PC-9 (cell line): ENCODE data around the gene SPAG9. TPM values are rescaled to one million over a fixed set of nuclear protein-coding genes. Genes with fewer than 3 reads are reported as not detected.

Experiments
- BruUV-seq: library from RNA; stranded (reverse); fragments of 400-500 nt; replicated peaks from 2 replicates; lab custom pipeline; 2021; lab: Mats Ljungman, UMichigan
- CTCF ChIA-PET: fragments of 300-600 bp; sonication (Branson Sonifier 250); formaldehyde crosslinking; loops from one replicate; lab custom pipeline; 2022; ENCODE audit warnings: antibody characterized with exemption; lab: Charles Lee
- POLR2A ChIA-PET: fragments of 300-600 bp; sonication (Branson Sonifier 250); formaldehyde crosslinking; loops from one replicate; lab custom pipeline; 2022; ENCODE audit warnings: antibody characterized with exemption; ENCODE audit not compliant: unreplicated experiment; lab: Charles Lee
- DNase-seq, 2 experiments: peaks; one replicate each; pipeline versions ENCODE4 v3.0.0 to v3.0.0-alpha.2; 2015 to 2022; ENCODE audit warnings: mixed read lengths in 1 of 2
- H2AFZ ChIP-seq: fragments of 200-600 bp; sonication (generic); 2 replicates; pipeline ENCODE4 v1.8.1; 2017; ENCODE audit warnings: antibody characterized with exemption
- H3F3A ChIP-seq: fragments of 200-600 bp; sonication (generic); 2 replicates; pipeline ENCODE4 v1.8.1; 2017; ENCODE audit warnings: antibody characterized with exemption, mild to moderate bottlenecking, low read depth; ENCODE audit not compliant: insufficient read depth
- H3K27ac ChIP-seq: fragments of 200-600 bp; sonication (generic); 2 replicates; pipeline ENCODE4 v1.6.1; 2016; ENCODE audit warnings: mixed run types
- H3K27me3 ChIP-seq: fragments of 200-600 bp; sonication (generic); 2 replicates; pipeline ENCODE4 v1.6.1; 2016; ENCODE audit warnings: low read depth, mixed run types; ENCODE audit not compliant: insufficient read depth
- H3K36me3 ChIP-seq: fragments of 200-600 bp; sonication (generic); 2 replicates; pipeline ENCODE4 v1.6.1; 2016; ENCODE audit warnings: low read depth, mixed run types
- H3K4me1 ChIP-seq: fragments of 200-600 bp; sonication (generic); replicated peaks from 2 replicates; pipeline ENCODE4 v1.6.1; 2016; ENCODE audit warnings: mixed run types; ENCODE audit not compliant: insufficient read depth
- H3K4me2 ChIP-seq: fragments of 200-600 bp; sonication (generic); 2 replicates; pipeline ENCODE4 v1.6.1; 2017; ENCODE audit warnings: mixed run types
- H3K4me3 ChIP-seq: fragments of 200-600 bp; sonication (generic); 2 replicates; pipeline ENCODE4 v1.6.1; 2016; ENCODE audit warnings: mixed run types
- H3K79me2 ChIP-seq: fragments of 200-600 bp; sonication (generic); 2 replicates; pipeline ENCODE4 v1.6.1; 2017; ENCODE audit warnings: low read depth, mixed run types
- H3K9me2 ChIP-seq: fragments of 200-600 bp; sonication (generic); 2 replicates; pipeline ENCODE4 v1.8.1; 2017; ENCODE audit warnings: mild to moderate bottlenecking; ENCODE audit not compliant: insufficient read depth
- H3K9me3 ChIP-seq: fragments of 200-600 bp; sonication (generic); 2 replicates; pipeline ENCODE4 v1.8.1; 2016; ENCODE audit warnings: low read depth; ENCODE audit not compliant: insufficient read depth
- H4K20me1 ChIP-seq: fragments of 200-600 bp; sonication (generic); 2 replicates; pipeline ENCODE4 v1.8.1; 2017; ENCODE audit not compliant: insufficient read depth
- EZH2 ChIP-seq: fragments of 200-600 bp; sonication (generic); IDR thresholded peaks from 2 replicates; pipeline ENCODE4 v1.8.0; 2017; ENCODE audit warnings: antibody characterized with exemption, low read depth
- intact Hi-C: fragments of 100-400 bp; cut with micrococcal nuclease; formaldehyde crosslinking; loops from one replicate; pipeline ENCODE4 v1.10.0; 2022; ENCODE audit not compliant: unreplicated experiment
- total RNA-seq: library from RNA; stranded (reverse); gene quantifications from 2 replicates; pipeline ENCODE4 v1.2.3, GENCODE V29; 2021
- TF ChIP-seq, protein P1 (sequence below): fragments of 200-600 bp; sonication (generic); conservative IDR thresholded peaks from 2 replicates; pipeline ENCODE4 v1.6.1; 2017; ENCODE audit warnings: mixed run types, antibody characterized with exemption, mild to moderate bottlenecking, moderate library complexity

SPAG9 gene
- total RNA-seq, 1 experiment from 2014 or later: 51.8 TPM

DNA sequence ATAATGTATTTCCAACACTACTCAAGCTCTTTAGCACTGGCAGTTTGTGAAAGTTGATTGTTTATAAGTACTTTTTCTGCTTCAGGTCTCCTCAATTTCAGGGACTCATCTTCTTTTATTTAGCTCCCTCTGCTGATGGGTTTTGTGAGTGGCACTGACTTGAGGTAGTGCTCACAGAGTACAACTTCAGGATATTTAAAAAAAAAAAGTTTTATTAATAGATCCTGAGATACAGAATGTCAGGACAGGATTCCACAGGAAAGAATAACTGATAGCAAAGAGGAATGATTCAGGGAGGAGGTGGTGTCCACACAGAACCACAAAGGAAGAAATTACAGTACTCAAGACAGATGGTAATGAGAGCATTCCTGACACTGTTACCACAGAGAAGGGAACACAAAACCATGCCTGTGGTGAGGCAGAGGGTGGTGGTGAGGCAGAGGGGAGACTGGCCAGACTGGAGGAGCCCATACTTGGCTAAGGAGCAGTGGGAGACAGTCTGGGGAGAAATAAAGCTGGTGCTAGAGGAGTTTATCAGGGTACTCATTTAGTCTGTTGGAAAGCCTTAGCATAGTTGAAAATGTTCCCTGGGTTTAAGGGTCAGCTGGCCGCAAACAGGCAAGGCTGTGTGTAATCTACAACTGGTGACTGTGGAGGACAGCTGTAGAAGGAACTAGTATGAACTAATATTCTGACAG lies 63.7 kb downstream of the SPAG9 start:
- peak overlapping the region; percentile 29; the same call in 1 of the 2 replicates for H3K27ac ChIP-seq
- peaks cover 21% of the 10 kb centered on the region for H3F3A ChIP-seq
- H3K4me1 ChIP-seq: peaks cover 18% of the 10 kb centered on the region
- H3K9me3 ChIP-seq: no peaks in the 10 kb centered on the region
- CTCF ChIA-PET: interaction anchor here (0.5 to 0.7 kb wide), 5 partner anchors 11 to 208 kb away, joined by 3 to 5 read pairs (median 3); partner anchors contain the start of gene NME1
- H3K36me3 ChIP-seq: no peaks in the 10 kb centered on the region
- H3K79me2 ChIP-seq: peaks cover 21% of the 10 kb centered on the region; the same call in 1 of the 2 replicates
- TF ChIP-seq, protein P1, sequence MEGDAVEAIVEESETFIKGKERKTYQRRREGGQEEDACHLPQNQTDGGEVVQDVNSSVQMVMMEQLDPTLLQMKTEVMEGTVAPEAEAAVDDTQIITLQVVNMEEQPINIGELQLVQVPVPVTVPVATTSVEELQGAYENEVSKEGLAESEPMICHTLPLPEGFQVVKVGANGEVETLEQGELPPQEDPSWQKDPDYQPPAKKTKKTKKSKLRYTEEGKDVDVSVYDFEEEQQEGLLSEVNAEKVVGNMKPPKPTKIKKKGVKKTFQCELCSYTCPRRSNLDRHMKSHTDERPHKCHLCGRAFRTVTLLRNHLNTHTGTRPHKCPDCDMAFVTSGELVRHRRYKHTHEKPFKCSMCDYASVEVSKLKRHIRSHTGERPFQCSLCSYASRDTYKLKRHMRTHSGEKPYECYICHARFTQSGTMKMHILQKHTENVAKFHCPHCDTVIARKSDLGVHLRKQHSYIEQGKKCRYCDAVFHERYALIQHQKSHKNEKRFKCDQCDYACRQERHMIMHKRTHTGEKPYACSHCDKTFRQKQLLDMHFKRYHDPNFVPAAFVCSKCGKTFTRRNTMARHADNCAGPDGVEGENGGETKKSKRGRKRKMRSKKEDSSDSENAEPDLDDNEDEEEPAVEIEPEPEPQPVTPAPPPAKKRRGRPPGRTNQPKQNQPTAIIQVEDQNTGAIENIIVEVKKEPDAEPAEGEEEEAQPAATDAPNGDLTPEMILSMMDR: peak; percentile 82
- no peak for TF ChIP-seq EZH2
- no peak overlapping the region for H2AFZ ChIP-seq
- POLR2A ChIA-PET: interaction anchor here (0.6 to 1.0 kb wide), 2 partner anchors 10 to 64 kb away, joined by 3 to 5 read pairs; partner anchors contain the start of gene SPAG9
- peak; percentile 23 to 58 for DNase-seq
- intact Hi-C loops: loop anchor here (1.0 to 5.0 kb wide), 4 partner anchors 56 to 274 kb away; partner anchors contain the start of gene NME1
- peaks cover 5% of the 10 kb centered on the region; the same call in 1 of the 2 replicates for H4K20me1 ChIP-seq
- H3K4me3 ChIP-seq: no peak overlapping the region
- no peak overlapping the region for H3K4me2 ChIP-seq
- H3K27me3 ChIP-seq: no peaks in the 10 kb centered on the region
- no peaks in the 10 kb centered on the region for H3K9me2 ChIP-seq
- no TSS peak for BruUV-seq

- DNase-seq: no peak
- no peak overlapping the region for H3K4me3 ChIP-seq
- H3K36me3 ChIP-seq: no peaks in the 10 kb centered on the region
- POLR2A ChIA-PET: no interaction called here
- H2AFZ ChIP-seq: no peak overlapping the region
- H3K79me2 ChIP-seq: peaks cover 21% of the 10 kb centered on the region; the same call in 1 of the 2 replicates
- CTCF ChIA-PET: no interaction called here
- peaks cover 5% of the 10 kb centered on the region; the same call in 1 of the 2 replicates for H4K20me1 ChIP-seq
- H3K9me3 ChIP-seq: no peaks in the 10 kb centered on the region
- H3K4me2 ChIP-seq: no peak overlapping the region
- intact Hi-C loops: loop anchor here (5.0 kb wide), 1 partner anchor 202 kb away; no protein-coding TSS in a partner anchor
- peaks cover 5% of the 10 kb centered on the region; the same call in 1 of the 2 replicates for H3K4me1 ChIP-seq
- H3K9me2 ChIP-seq: no peaks in the 10 kb centered on the region
- peaks cover 17% of the 10 kb centered on the region for H3F3A ChIP-seq
- no TSS peak for BruUV-seq
- TF ChIP-seq, protein P1: no peak
- no peak for TF ChIP-seq EZH2
- no peak overlapping the region for H3K27ac ChIP-seq
- H3K27me3 ChIP-seq: no peaks in the 10 kb centered on the region
Observed at GRCh38 chr17:51054748-51055147, 65.9 kb downstream of the SPAG9 start.

GRCh38 chr17:51052235-51052634 lies 68.4 kb downstream of the SPAG9 start:
- H3K4me1 ChIP-seq: no peaks in the 10 kb centered on the region
- no TSS peak for BruUV-seq
- no peak overlapping the region for H3K4me2 ChIP-seq
- no peaks in the 10 kb centered on the region; the same call in 1 of the 2 replicates for H3K36me3 ChIP-seq
- H2AFZ ChIP-seq: no peak overlapping the region
- TF ChIP-seq, protein P1: no peak
- TF ChIP-seq EZH2: no peak
- H3K27ac ChIP-seq: no peak overlapping the region
- ChIA-PET CTCF (no interaction called here), POLR2A (no interaction called here)
- DNase-seq: no peak
- H3K79me2 ChIP-seq: peaks cover 13% of the 10 kb centered on the region
- H3K9me3 ChIP-seq: no peaks in the 10 kb centered on the region
- intact Hi-C loops: no loop called here
- no peaks in the 10 kb centered on the region for H3K27me3 ChIP-seq
- H4K20me1 ChIP-seq: peaks cover 5% of the 10 kb centered on the region; the same call in 1 of the 2 replicates
- H3K9me2 ChIP-seq: no peaks in the 10 kb centered on the region
- H3F3A ChIP-seq: peaks cover 9% of the 10 kb centered on the region
- no peak overlapping the region for H3K4me3 ChIP-seq
